Measurements from ENCODE around the gene EYS.

- no peak for TF ChIP-seq EZH2 (IDR thresholded peaks at IDR 0.05; ENCODE audit: insufficient read depth, poor library complexity, severe bottlenecking)
- no peak for TF ChIP-seq EZH2phosphoT487 (IDR thresholded peaks at IDR 0.05; ENCODE audit: insufficient read depth, low read depth)
These were observed 1426.5 kb downstream of the EYS start for GRCh38 chr6:64280569-64280968.

All from GM23248 (cell line).